GM12865 (cell line): Measurements from ENCODE around the gene SLC43A2.

ENCODE experiments used
- DNase-seq: peaks from one replicate; pipeline ENCODE4 v3.0.0; 2010; ENCODE audit warnings: low read depth
- H3K4me3 ChIP-seq: 2 replicates; pipeline ENCODE4 v1.5.1; 2011; ENCODE audit warnings: mild to moderate bottlenecking, low read depth, low read length, control low read depth
- TF ChIP-seq, protein P1 (sequence below): IDR thresholded peaks from 2 replicates; pipeline ENCODE4 v1.5.1; 2011; ENCODE audit warnings: low read length, control low read depth, low read depth, inconsistent platforms; ENCODE audit not compliant: insufficient read depth; ENCODE audit errors: missing control alignments

SLC43A2 gene

DNA sequence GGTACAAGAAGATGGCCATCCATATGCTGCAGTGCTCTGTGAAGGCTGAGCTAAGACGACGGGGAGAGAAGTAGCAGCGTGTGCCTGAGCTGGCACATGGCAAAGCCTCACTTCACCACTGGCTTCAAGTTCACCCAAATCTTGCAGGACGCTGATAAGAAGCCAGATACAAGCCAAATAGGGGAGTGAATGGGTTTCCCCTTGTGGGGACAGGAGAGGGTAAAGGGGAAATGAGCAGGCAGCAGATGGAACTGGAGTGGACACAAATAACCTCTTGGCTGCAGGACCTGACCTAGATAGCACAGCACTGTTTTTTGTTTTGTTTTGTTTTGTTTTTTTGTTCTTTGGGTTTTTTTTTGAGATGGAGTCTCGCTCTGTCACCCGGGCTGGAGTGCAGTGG, 45.1 kb downstream of the SLC43A2 start:
- no peak for DNase-seq
- H3K4me3 ChIP-seq: no peak overlapping the region
- TF ChIP-seq, protein P1, sequence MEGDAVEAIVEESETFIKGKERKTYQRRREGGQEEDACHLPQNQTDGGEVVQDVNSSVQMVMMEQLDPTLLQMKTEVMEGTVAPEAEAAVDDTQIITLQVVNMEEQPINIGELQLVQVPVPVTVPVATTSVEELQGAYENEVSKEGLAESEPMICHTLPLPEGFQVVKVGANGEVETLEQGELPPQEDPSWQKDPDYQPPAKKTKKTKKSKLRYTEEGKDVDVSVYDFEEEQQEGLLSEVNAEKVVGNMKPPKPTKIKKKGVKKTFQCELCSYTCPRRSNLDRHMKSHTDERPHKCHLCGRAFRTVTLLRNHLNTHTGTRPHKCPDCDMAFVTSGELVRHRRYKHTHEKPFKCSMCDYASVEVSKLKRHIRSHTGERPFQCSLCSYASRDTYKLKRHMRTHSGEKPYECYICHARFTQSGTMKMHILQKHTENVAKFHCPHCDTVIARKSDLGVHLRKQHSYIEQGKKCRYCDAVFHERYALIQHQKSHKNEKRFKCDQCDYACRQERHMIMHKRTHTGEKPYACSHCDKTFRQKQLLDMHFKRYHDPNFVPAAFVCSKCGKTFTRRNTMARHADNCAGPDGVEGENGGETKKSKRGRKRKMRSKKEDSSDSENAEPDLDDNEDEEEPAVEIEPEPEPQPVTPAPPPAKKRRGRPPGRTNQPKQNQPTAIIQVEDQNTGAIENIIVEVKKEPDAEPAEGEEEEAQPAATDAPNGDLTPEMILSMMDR: no peak

DNA sequence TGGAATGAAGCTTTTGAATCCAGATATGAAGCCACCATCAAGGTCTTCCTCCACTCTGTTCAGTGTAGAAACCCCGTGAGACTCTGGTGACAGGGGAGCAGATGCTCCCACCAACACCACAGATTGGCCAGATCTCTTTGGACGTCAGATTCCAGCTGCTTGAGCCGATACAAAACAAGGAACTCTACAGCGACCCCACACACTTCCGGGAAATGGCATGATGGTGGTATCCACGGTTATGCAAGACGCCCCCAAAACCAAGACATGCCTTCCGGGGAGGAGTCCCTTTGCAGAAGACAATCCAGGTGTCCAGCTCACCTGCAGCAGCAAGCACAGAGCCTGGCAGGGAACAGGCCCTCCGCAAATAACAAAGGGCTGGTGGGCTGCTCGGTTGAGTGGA, 46.3 kb downstream of the SLC43A2 start:
- no peak overlapping the region for H3K4me3 ChIP-seq
- DNase-seq: no peak
- TF ChIP-seq, protein P1: no peak

DNA sequence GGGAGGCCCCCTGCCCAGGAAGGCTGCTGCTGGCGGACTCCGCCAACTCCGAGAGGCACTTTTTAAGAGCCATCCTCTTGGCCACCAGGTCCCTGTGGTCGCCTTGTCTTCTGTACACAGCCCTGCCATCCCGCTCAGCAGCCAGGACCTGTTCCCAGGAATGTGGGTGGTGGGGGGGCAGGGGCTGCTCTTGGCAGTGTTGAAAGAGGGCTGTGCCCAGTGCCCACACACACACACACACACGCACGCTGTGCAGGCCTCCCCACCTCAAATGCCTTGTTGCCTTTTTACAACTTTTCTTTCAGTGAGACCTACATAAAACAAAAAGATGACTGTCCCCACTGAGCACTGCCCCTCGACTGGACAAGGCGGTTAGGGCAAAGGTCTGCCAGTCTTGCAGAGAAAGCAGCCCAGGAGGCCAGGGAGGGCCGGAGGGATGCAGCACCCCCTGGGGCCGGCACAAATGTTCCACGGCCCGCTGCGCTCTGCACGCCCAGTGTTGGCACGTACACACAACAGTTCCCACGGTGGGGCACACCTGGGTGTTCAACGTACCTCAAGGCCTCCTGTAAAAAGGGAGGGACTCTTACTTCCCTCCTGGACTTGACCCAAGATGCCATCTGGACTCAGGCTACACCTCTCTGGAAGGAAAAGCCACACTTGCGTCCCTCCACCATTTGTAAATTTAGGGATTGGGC, 47.5 kb downstream of the SLC43A2 start:
- DNase-seq: no peak
- TF ChIP-seq, protein P1: no peak
- no peak overlapping the region for H3K4me3 ChIP-seq

DNA sequence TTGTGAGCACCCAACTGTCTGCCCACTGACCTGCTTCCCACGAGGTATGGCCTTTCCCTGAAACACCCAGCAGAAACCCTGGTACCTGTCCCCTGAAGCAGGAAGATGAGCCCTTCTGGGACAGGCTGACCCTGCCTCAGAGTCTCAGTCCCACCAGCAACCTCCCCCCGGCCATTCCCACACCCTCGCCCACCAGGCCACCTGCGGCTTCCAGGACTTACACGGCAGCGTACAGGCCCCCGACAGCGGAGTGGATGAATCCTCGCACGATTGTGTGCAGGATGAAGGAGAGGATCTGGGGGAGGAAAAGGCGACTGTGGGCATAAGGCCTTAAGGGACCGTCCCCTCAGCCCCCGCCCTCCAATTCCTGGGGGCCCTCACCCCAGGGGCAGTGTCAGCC, 50.6 kb downstream of the SLC43A2 start:
- DNase-seq: no peak
- TF ChIP-seq, protein P1: no peak
- H3K4me3 ChIP-seq: no peak overlapping the region

DNA sequence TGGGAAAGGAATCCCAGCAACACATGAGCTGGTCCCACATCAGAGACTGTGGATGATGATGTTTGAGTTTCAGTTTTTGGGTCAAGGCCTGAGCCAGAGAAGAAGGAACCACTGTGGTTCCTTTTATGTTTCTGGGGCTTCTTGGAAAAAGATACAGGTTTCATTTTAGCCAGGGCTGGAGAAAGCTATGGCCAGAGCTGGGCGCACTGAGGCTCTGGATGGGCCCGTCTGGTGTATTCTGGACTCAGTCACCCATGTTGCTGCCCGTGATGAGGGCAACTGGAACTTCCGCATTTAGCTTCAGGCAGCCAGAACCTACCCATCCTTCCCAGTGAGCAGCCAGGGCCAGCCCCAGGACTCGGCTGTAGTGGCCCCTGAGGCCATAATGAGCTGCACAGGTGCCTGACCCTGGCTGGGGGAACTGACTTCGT, 51.0 kb downstream of the SLC43A2 start:
- TF ChIP-seq, protein P1: no peak
- no peak overlapping the region for H3K4me3 ChIP-seq
- no peak for DNase-seq

DNA sequence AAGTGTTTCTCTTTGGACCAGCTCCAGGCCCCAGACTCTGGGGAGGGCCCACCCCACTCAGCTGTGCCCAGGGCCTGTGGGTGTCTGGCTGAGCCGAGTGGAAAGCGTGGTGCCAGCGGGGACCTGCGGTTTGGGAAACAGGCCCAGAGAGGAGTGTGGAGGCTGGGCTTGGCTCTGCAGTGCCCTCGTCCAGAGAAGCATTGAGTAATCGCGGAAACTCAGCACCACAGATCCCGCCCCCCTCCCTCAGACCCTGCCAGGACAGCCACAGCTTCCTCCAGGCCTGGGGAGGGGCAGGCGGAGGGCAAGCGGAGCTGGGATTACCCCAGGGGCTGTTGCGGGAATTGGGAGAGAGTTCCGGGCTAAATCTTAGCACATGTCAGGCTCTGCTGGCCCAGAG, 51.5 kb downstream of the SLC43A2 start:
- TF ChIP-seq, protein P1: no peak
- no peak for DNase-seq
- H3K4me3 ChIP-seq: no peak overlapping the region

DNA sequence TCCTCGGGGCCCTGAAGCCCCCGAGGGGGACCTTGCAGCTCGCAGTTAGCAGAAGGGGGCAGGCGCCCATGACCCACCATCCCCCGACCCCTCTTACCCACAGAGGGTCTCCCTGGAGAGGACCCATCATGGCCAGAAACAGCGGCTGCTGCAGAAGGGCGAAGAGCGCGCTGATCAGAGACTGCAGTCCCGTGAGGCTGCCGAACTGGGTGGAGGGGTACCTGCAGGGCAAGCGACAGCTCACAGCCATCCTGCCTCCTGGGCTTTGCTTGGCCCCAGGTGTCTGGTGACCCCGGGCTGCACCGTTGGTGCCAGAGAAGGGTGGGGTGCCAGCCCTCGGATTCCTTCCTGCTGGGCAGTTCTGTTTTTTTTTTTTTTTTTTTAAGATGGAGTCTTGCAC, 52.1 kb downstream of the SLC43A2 start:
- TF ChIP-seq, protein P1: no peak
- no peak overlapping the region for H3K4me3 ChIP-seq

More for the DNA sequence above, 52.1 kb downstream of the SLC43A2 start:
- DNase-seq: no peak
